GDM1 (cell line): ENCODE data around the gene SH2D1B.

ENCODE experiments used
- DNase-seq: peaks from one replicate; lab custom pipeline; 2025; lab: John Stamatoyannopoulos, UW

SH2D1B gene

DNA sequence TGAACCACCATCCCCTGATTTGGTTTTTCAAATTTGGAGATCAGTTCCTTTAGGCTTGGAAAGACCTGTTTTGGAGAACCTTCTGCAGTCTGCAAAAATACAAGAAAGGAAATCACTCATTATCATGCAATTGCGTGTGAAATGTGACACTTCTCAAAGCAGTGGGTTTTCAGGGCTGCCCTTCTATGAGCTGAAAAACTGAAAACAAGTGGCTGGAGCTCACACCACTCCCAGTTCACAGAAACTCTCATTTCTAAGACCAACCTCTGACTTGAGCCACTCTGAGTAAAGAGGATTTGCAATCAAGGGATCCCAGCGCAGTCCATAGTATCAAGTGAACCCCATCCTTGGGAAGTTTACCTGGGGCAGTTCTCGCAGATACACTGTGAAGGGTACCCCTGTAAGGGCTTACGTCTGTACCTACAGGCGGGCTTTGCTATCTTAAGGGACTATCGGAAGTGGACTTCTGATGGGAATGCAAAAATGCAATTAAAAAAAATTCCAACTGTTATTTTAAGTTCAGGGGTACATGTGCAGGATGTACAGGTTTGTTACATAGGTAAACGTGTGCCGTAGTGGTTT lies 12.8 kb downstream of the SH2D1B start:
- no peak for DNase-seq

GRCh38 chr1:162397943-162398560 lies 13.9 kb downstream of the SH2D1B start:
- DNase-seq, result no peak

GRCh38 chr1:162397039-162397448 lies 14.9 kb downstream of the SH2D1B start:
- DNase-seq, result no peak

DNA sequence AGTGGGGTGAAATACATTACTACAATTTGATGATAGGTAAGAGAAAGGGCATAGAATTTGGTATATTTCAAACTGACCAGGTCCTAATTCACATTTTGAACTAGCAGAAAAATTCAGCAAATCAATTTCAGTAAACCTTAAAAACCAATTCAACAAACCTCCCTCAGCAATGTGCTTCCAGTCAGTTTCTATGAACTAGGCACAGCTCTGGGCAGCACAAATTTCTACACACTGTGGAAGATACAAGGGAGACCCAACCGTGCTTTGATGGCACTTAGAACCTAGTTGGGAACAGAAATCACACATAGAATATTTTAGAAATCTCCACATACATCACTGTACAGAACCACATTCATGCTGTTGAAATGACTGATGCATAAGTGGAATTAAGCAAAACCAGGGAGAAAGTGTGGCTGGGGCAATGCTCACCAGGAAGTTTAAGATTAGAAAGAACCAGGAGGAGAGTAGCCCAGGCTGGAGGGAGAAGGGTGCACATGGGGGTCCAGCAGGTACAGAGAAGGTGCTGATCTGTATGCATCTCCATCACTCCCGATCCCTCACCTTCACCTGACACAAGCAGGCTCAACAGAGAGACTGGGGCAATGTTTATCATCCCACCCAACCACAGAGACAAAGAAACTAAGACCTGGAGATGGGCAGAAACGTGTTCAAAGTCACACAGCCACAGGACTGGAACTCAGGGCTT lies 15.6 kb downstream of the SH2D1B start:
- no peak for DNase-seq

DNA sequence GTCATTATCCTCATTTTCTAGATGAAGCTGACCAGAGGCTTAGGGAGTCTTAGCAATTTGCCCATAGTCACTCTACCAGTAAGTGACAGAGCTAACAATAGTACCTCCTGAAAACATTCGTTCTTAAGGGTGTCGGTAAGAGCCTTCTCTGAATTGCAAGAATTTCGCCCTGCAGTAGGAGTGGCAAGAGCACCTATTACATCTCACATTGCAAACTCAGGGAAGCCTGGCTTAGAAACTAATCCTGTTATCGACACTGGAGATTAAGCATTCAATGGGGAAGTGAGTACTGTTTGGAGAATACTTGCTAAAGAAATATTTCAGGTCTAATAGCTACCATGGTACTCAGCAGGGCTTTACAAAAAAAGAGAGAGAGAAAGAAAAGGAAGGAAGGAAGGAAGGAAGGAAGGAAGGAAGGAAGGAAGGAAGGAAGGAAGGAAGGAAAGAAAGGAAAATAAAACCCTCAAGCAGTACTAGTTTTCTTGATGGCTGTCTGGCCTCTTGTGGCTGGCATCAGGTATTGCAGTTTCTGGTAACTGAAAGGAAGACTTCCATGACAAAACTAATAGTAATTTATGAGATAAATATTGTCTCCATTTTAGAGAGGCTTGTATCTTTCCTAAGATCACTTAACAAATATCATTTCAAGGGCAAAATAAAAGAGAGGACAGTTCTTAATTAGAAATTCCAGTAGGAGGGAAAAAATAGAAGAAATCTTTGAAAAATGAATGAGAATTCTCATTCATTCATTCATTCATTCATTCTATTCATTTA lies 20.0 kb downstream of the SH2D1B start:
- DNase-seq, result no peak

DNA sequence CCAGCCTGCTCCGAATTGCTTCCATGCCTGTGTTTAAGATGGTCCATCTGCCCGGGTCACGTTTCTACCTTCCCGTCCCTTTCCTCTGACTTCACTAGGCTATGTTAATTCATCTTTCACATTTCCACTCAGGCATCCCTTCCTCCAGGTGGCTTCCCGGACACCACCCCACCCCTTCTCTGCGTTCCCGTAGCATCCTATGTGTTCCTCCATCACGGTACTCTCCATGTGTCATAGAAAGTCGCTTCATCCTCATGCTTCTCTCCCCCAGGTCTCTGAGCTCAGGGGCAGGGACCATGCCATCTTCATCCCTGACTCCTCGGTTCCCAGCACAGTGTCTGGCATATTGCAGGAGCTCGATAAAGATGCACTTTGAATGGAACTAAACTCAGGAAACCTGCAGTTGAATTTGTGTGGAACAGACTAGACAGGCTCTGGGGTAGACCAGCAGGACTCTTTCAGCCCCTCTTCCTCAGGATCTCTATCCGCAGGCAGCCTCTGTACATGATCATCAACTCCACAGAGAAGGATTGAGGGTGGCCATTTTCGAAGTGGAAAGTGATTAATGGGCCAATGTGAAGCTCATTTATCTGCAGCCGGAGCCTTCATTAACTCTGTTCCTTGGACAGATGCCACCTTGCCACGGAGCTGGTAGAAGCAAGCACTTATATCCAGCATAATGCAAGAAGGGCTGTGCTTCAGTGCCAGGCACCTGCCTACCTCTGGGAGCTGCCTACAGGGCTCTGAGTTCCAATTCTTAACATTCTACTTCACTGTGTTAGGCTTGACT lies 21.3 kb downstream of the SH2D1B start:
- no peak for DNase-seq

- no peak for DNase-seq
Observed at GRCh38 chr1:162389971-162390370, 22.0 kb downstream of the SH2D1B start.

GRCh38 chr1:162389021-162389818 lies 22.7 kb downstream of the SH2D1B start:
- DNase-seq, result no peak

DNA sequence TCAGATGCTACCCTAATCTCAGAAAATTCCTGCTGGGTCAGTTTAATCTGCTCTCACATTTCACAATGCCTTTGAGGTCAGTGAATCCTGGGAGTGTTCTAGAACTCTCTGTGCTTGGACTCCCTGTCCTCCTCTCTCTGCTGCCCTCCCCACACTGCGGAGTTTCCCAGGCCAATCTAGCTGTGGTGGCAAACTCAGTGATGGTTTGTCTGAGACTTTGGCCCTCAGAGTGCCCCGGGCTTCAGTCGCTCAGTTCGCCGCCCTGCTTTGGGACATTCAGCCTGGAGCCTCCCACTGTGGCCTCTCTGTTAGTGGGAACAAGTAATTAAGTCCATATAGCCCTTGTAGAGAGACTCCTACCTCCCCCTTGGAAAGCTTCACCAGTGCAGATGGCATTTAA lies 23.3 kb downstream of the SH2D1B start:
- DNase-seq, result no peak

- no peak for DNase-seq
Observed at GRCh38 chr1:162388083-162388594, 23.8 kb downstream of the SH2D1B start.

GRCh38 chr1:162387226-162388082 lies 24.5 kb downstream of the SH2D1B start:
- no peak for DNase-seq

DNA sequence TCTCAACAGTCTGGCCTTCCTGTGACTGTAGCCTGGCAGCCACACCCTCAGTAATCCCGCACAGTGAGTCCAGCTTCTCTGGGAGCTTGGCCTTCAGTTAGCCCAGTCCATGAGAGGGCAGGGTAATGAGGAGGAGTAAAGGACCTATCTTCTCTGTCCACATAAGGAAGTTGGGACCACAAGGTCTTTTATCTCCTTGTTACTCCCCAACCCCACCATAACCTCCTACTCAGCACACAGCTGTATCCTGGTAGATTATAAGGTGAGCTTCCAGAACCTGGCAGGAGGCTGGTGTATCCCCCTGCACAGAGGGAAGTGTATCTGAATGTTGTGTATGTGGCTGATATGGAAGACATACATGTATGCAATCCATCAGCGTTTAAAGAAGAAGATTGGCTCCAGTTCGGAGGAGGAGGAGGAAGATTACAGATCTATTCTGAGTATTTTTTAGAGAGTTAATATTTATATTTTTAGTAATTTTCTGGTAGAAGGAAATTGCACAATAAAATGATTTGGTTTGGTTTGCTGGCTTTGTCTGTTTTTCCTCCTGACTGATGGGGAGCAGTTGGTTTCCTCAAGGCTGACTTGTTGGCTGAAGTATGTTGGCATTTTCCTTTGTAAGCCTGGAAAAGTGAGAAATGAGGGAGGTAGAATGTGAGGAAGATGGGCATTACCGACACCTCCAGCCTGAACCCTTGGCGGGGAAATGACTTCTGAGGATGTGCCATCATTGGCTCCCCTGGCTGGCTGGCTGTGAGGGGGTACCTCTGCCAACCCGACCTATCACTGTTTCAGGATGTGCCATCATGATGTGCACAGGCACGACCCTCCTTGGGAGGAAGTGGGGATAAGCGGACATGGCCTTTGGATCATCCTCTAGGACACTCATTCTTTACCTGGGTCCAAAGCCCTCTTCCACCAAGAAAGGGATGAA lies 25.4 kb downstream of the SH2D1B start:
- no peak for DNase-seq

- DNase-seq, result no peak
Observed at GRCh38 chr1:162385702-162386101, 26.2 kb downstream of the SH2D1B start.

- no peak for DNase-seq
Observed at GRCh38 chr1:162385280-162385623, 26.7 kb downstream of the SH2D1B start.

- DNase-seq, result no peak
Observed at GRCh38 chr1:162384601-162385279, 27.2 kb downstream of the SH2D1B start.

GRCh38 chr1:162384116-162384515 lies 27.8 kb downstream of the SH2D1B start:
- DNase-seq, result no peak

DNA sequence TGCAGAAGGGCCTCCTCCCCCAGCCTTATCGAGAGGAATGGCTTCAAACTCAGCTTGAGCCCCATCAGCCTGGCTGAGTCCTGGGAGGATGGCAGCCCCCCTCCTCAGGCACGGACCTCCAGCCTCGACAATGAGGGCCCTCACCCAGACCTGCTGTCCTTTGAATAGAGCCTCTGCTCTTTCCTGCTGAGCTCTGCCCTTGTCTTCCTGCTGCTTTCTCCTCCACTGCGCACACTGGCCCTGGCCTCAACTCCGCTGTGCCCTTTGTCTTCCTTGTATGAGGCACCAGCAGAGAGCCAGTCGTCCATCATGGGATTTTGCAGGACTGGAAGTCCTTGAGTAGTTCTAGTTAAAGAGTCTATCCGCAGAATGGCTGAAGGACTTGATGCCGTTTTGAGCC lies 28.4 kb downstream of the SH2D1B start:
- DNase-seq, result no peak

- no peak for DNase-seq
Observed at GRCh38 chr1:162383091-162383490, 28.8 kb downstream of the SH2D1B start.
